AG04449 (cell line): ENCODE data around the gene HOXA13.

Source experiments
- CTCF ChIA-PET: fragments of 350-600 bp; formaldehyde crosslinking; extraction: SDS; loops from one replicate; lab custom pipeline; 2021; ENCODE audit warnings: antibody characterized with exemption; lab: Yijun Ruan, JAX
- POLR2A ChIA-PET: fragments of 400-600, 350-600 bp; formaldehyde crosslinking; extraction: SDS; loops from one replicate; lab custom pipeline; 2020; ENCODE audit warnings: antibody characterized with exemption, inconsistent platforms; lab: Yijun Ruan, JAX
- DNase-seq: peaks from one replicate; pipeline ENCODE4 v3.0.0-alpha.2; 2010; ENCODE audit warnings: low read depth, low spot score
- H3K4me3 ChIP-seq: 2 replicates; pipeline ENCODE4 v1.5.1; 2011; ENCODE audit warnings: low read depth, mild to moderate bottlenecking, control low read depth, low read length
- CTCF ChIP-seq: IDR thresholded peaks from one replicate; pipeline ENCODE4 v1.5.1; 2011; ENCODE audit warnings: mild to moderate bottlenecking, moderate library complexity, low read length, control low read depth, inconsistent platforms; ENCODE audit not compliant: insufficient read depth; ENCODE audit errors: missing control alignments

HOXA13 gene

GRCh38 chr7:27179503-27180430 is 20.1 kb downstream of the HOXA13 start:
- POLR2A ChIA-PET, result interaction anchor here (1.1 to 4.8 kb wide), 5 partner anchors 10 to 1323 kb away, joined by 4 to 53 read pairs (median 10); partner anchors contain the start of gene HOXA9

GRCh38 chr7:27179030-27179429 is 20.9 kb downstream of the HOXA13 start:
- POLR2A ChIA-PET, result interaction anchor here (0.7 to 4.8 kb wide), 6 partner anchors 10 to 1322 kb away, joined by 4 to 53 read pairs (median 8); partner anchors contain the start of gene HOXA9
- CTCF ChIA-PET, result interaction anchor here (0.8 to 9.5 kb wide), 25 partner anchors 9 to 1286 kb away, joined by 3 to 117 read pairs (median 4); partner anchors contain the start of genes HOXA3, HOXA7 and HOXA9
- H3K4me3 ChIP-seq, result peak overlapping the region; percentile 75
- TF ChIP-seq CTCF, result no peak
- no peak for DNase-seq

More at GRCh38 chr7:27179503-27180430, 20.1 kb downstream of the HOXA13 start:
- peak; percentile 97 for TF ChIP-seq CTCF
- CTCF ChIA-PET, result interaction anchor here (0.6 to 9.5 kb wide), 27 partner anchors 8 to 1287 kb away, joined by 3 to 117 read pairs (median 4); partner anchors contain the start of genes HOXA3, HOXA7 and HOXA9
- H3K4me3 ChIP-seq, result peak overlapping the region; percentile 75
- DNase-seq, result no peak

GRCh38 chr7:27178366-27178765 is 21.5 kb downstream of the HOXA13 start:
- H3K4me3 ChIP-seq, result peak overlapping the region; percentile 75
- no peak for TF ChIP-seq CTCF
- ChIA-PET POLR2A (interaction anchor here (0.7 to 4.8 kb wide), 5 partner anchors 9 to 1321 kb away, joined by 5 to 53 read pairs (median 10); partner anchors contain the start of gene HOXA9), CTCF (interaction anchor here (1.1 to 9.5 kb wide), 11 partner anchors 9 to 1286 kb away, joined by 3 to 117 read pairs (median 5); partner anchors contain the start of genes HOXA7 and HOXA9)
- no peak for DNase-seq

GRCh38 chr7:27177795-27178320 is 22.0 kb downstream of the HOXA13 start:
- ChIA-PET POLR2A (interaction anchor here (1.4 to 4.8 kb wide), 2 partner anchors 8 to 1321 kb away, joined by 6 to 53 read pairs; no protein-coding TSS in a partner anchor), CTCF (interaction anchor here (1.1 to 9.5 kb wide), 6 partner anchors 8 to 1285 kb away, joined by 4 to 117 read pairs (median 10); partner anchors contain the start of gene HOXA9)
- peak overlapping the region; percentile 75 for H3K4me3 ChIP-seq
- no peak for TF ChIP-seq CTCF
- no peak for DNase-seq

GRCh38 chr7:27176962-27177794 is 22.7 kb downstream of the HOXA13 start:
- TF ChIP-seq CTCF, result no peak
- no peak for DNase-seq
- ChIA-PET CTCF (interaction anchor here (0.9 to 9.5 kb wide), 6 partner anchors 8 to 1284 kb away, joined by 4 to 117 read pairs (median 8); partner anchors contain the start of gene HOXA9), POLR2A (interaction anchor here (2.2 to 4.8 kb wide), 2 partner anchors 8 to 11 kb away, joined by 13 to 53 read pairs; partner anchors contain the start of gene HOXA9)
- H3K4me3 ChIP-seq, result peak overlapping the region; percentile 75
